Hepatocyte (in vitro differentiated cells): Measurements from ENCODE around the gene ATXN7L1. TPM values are rescaled to one million over a fixed set of nuclear protein-coding genes. Genes with fewer than 3 reads are reported as not detected.

ENCODE experiments used
- DNase-seq: peaks from one replicate; pipeline ENCODE4 v3.0.0-alpha.2; 2016; ENCODE audit warnings: low spot score
- H2AFZ ChIP-seq: fragments of 200-600 bp; sonication (generic); 2 replicates; pipeline ENCODE4 v1.6.0; 2016; ENCODE audit warnings: antibody characterized with exemption, mild to moderate bottlenecking
- H3K27ac ChIP-seq: fragments of 200-600 bp; sonication (generic); 2 replicates; pipeline ENCODE4 v1.5.1; 2016; ENCODE audit warnings: mild to moderate bottlenecking
- H3K27me3 ChIP-seq: fragments of 200-600 bp; sonication (generic); 2 replicates; pipeline ENCODE4 v1.6.1; 2016
- H3K36me3 ChIP-seq: fragments of 200-600 bp; sonication (generic); replicated peaks from 2 replicates; pipeline ENCODE4 v1.5.1; 2016; ENCODE audit warnings: low read depth; ENCODE audit not compliant: insufficient read depth
- H3K4me1 ChIP-seq: fragments of 200-600 bp; sonication (generic); 2 replicates; pipeline ENCODE4 v1.5.1; 2016; ENCODE audit warnings: mild to moderate bottlenecking, moderate library complexity; ENCODE audit not compliant: insufficient read depth
- H3K4me2 ChIP-seq: fragments of 200-600 bp; sonication (generic); 2 replicates; pipeline ENCODE4 v1.6.0; 2016
- H3K4me3 ChIP-seq: fragments of 200-600 bp; sonication (generic); 2 replicates; pipeline ENCODE4 v1.5.1; 2016; ENCODE audit warnings: mild to moderate bottlenecking
- H3K79me2 ChIP-seq: fragments of 200-600 bp; sonication (generic); 2 replicates; pipeline ENCODE4 v1.6.0; 2017; ENCODE audit warnings: mild to moderate bottlenecking
- H3K9me2 ChIP-seq: fragments of 200-600 bp; sonication (generic); replicated peaks from 2 replicates; pipeline ENCODE4 v1.6.0; 2017; ENCODE audit warnings: mild to moderate bottlenecking; ENCODE audit not compliant: insufficient read depth
- H3K9me3 ChIP-seq: fragments of 200-600 bp; sonication (generic); 2 replicates; pipeline ENCODE4 v1.5.1; 2016; ENCODE audit warnings: low read depth, mild to moderate bottlenecking
- H4K20me1 ChIP-seq: fragments of 200-600 bp; sonication (generic); 2 replicates; pipeline ENCODE4 v1.6.0; 2016; ENCODE audit warnings: mild to moderate bottlenecking; ENCODE audit not compliant: insufficient read depth, poor library complexity, severe bottlenecking
- EZH2 ChIP-seq: fragments of 200-600 bp; sonication (generic); IDR thresholded peaks from 2 replicates; pipeline ENCODE4 v1.6.1; 2016; ENCODE audit warnings: antibody characterized with exemption, mild to moderate bottlenecking, borderline replicate concordance
- EZH2phosphoT487 ChIP-seq: fragments of 200-600 bp; sonication (generic); IDR thresholded peaks from one replicate; pipeline ENCODE4 v1.6.1; 2018; ENCODE audit warnings: antibody characterized with exemption, mild to moderate bottlenecking, low read depth, moderate library complexity; ENCODE audit not compliant: unreplicated experiment, severe bottlenecking
- WGBS: methylation state at CpG from one replicate; pipeline ENCODE4 v1.1.6; 2016; ENCODE audit warnings: low lambda C conversion rate; ENCODE audit errors: missing lambda C conversion rate; 5-methylcytosine and 5-hydroxymethylcytosine counted together
- polyA plus RNA-seq: library from polyadenylated mRNA; unstranded; fragments of >200 nt; fragmentation: Nextera tagmentation; extraction: Ambion mirVana; gene quantifications from 2 replicates; pipeline ENCODE4 v1.2.1, GENCODE V29; 2016
- total RNA-seq: library from RNA; depleted of rRNA; stranded (reverse); fragments of >200 nt; gene quantifications from 2 replicates; pipeline ENCODE4 v1.2.3, GENCODE V29; 2014
- TF ChIP-seq, protein P1 (sequence below): fragments of 200-600 bp; sonication (generic); IDR thresholded peaks from 2 replicates; pipeline ENCODE4 v1.5.1; 2016; ENCODE audit warnings: antibody characterized with exemption, mild to moderate bottlenecking; ENCODE audit not compliant: poor library complexity

Gene ATXN7L1
- total and polyA plus RNA-seq, 2 experiments from 2014 or later, result 8.9 to 9.3 TPM

DNA sequence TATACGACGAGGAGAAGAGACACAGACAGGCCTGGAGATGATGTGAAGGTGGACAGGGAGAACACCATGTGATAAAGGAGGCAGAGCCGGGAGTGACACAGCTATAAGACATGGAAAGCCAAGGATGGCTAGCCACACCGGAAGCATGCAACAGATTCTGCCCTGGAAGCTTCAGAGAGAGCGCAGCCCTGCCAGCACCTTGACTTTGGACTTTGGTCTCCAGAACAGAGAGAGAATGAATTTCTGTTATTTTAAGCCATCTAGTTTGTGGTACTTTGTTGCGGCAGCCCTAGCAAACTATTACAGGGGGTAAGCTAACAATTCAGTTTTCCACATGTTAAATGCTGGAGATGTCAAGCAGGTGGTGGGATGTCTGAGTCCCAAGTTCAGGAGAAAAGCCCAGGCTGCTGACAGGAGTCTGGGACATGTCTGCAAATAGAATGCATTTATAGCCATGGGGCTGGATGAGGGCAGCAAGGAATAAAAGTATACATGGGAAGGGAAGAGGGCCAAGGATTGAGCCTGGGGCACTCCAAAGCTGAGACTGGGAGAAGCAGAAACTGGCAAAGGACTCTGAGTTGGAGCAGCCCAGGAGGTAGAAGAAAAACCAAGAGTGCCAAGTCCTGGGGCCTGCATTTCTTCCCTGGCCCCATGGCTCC is 65.1 kb downstream of the ATXN7L1 start:
- Histone ChIP-seq H3K9me3 (no peaks in the 10 kb centered on the region), H3K27me3 (no peaks in the 10 kb centered on the region), H3K79me2 (peaks cover 4% of the 10 kb centered on the region), H2AFZ (no peak overlapping the region), H3K4me2 (no peak overlapping the region), H4K20me1 (no peaks in the 10 kb centered on the region), H3K4me3 (no peak overlapping the region), H3K27ac (no peak overlapping the region), H3K36me3 (no peaks in the 10 kb centered on the region), H3K9me2 (no peaks in the 10 kb centered on the region), H3K4me1 (peaks cover 5% of the 10 kb centered on the region)
- DNase-seq, result peak; percentile 35
- whole genome bisulfite sequencing, result 86% methylated on average over 6 of the region's 6 CpGs
- TF ChIP-seq EZH2 (no peak), EZH2phosphoT487 (no peak)
- TF ChIP-seq, protein P1, sequence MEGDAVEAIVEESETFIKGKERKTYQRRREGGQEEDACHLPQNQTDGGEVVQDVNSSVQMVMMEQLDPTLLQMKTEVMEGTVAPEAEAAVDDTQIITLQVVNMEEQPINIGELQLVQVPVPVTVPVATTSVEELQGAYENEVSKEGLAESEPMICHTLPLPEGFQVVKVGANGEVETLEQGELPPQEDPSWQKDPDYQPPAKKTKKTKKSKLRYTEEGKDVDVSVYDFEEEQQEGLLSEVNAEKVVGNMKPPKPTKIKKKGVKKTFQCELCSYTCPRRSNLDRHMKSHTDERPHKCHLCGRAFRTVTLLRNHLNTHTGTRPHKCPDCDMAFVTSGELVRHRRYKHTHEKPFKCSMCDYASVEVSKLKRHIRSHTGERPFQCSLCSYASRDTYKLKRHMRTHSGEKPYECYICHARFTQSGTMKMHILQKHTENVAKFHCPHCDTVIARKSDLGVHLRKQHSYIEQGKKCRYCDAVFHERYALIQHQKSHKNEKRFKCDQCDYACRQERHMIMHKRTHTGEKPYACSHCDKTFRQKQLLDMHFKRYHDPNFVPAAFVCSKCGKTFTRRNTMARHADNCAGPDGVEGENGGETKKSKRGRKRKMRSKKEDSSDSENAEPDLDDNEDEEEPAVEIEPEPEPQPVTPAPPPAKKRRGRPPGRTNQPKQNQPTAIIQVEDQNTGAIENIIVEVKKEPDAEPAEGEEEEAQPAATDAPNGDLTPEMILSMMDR, result no peak

DNA sequence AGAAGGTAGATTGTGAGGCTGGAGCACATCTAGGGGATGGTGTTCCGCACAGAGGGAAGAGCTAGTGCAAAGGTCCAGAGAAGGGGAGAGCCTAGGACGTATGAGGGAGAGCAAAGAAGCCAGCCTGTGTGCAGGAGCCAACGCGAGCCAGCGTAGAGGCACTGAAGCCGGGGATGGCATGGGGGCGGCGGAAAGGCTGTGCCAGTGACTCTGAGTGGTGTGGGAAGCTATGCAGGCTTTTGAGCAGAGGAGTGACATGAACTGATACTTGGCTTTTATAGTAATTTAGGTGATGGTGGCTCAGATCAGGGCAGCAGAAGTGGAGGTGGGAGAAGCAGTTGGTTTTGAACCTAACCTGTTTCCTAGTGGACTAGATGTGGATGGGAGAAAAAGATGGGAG is 65.8 kb downstream of the ATXN7L1 start:
- Histone ChIP-seq H3K4me1 (no peaks in the 10 kb centered on the region), H2AFZ (no peak overlapping the region), H3K27me3 (no peaks in the 10 kb centered on the region), H3K4me3 (no peak overlapping the region), H3K27ac (no peak overlapping the region), H3K36me3 (no peaks in the 10 kb centered on the region), H3K9me2 (no peaks in the 10 kb centered on the region), H3K79me2 (peaks cover 4% of the 10 kb centered on the region), H3K9me3 (no peaks in the 10 kb centered on the region), H3K4me2 (no peak overlapping the region), H4K20me1 (no peaks in the 10 kb centered on the region)
- WGBS, result 98% methylated on average over 8 of the region's 8 CpGs
- TF ChIP-seq EZH2 (no peak), EZH2phosphoT487 (no peak)
- TF ChIP-seq, protein P1, result no peak
- DNase-seq, result no peak

DNA sequence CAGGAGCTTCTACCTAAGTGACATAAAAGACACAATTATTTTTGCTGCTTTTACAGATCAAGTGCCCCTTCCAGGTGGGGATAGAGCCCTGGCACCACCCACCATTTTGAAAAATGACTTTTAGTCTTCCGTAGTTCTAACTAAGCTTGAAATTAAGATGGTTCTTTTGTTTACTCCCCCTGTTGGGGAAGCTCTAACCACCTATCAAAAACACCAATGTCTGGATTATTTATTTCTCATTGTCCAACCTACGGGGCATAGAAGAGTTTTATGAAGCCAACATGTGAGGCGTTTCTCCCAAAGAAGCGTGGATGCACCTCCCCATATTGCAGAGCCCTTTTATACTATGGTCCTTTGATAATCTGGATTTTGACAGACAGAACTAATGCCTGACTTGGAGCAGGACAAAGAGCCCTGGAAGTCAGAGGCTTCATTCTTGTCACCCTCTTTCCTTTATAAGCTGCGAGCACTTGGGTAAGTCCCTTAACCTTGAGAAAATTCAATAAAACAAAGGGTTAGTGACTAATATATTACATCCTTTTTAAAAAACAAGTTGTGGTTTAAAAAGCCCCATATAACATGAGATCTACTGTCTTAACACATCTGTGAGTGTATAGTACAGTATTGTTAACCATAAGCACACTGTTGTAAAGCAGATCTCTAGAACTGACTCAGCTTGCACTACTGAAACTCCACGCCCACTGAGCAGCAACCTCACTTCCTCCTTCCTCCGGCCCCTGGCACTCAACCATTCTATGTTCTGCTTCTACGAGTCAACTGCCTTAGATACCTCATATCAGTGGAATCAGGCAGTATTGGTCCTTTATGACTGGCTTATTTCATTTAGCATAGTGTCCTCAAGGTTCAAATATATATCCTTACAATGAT is 67.5 kb downstream of the ATXN7L1 start:
- WGBS, result 94% methylated on average over 8 of the region's 8 CpGs
- Histone ChIP-seq H3K9me2 (no peaks in the 10 kb centered on the region), H3K4me3 (no peak overlapping the region), H3K27ac (no peak overlapping the region), H3K9me3 (no peaks in the 10 kb centered on the region), H3K36me3 (no peaks in the 10 kb centered on the region), H3K27me3 (no peaks in the 10 kb centered on the region), H3K4me1 (no peaks in the 10 kb centered on the region), H2AFZ (no peak overlapping the region), H4K20me1 (no peaks in the 10 kb centered on the region), H3K4me2 (no peak overlapping the region), H3K79me2 (peaks cover 4% of the 10 kb centered on the region)
- TF ChIP-seq EZH2phosphoT487 (no peak), EZH2 (no peak)
- TF ChIP-seq, protein P1, result no peak
- DNase-seq, result no peak
